HG03060 (cell line): ENCODE measurements around the gene MYCN.
"Not testable (repeated sequence)": the region's sequence is repeated elsewhere in the genome, so short reads cannot be mapped to it uniquely, and the experiment has no call there.

ENCODE experiments used
- ATAC-seq: cut with Tn5 transposase; IDR thresholded peaks from one replicate; pipeline ENCODE4 v1.9.1; 2021; ENCODE audit warnings: low read depth, moderate number of reproducible peaks; ENCODE audit not compliant: unreplicated experiment

Gene MYCN

GRCh38 chr2:15942711-15943345, 2.5 kb downstream of the MYCN start:
- ATAC-seq, result no peak

GRCh38 chr2:15943378-15944280, 3.3 kb downstream of the MYCN start:
- no peak for ATAC-seq

DNA sequence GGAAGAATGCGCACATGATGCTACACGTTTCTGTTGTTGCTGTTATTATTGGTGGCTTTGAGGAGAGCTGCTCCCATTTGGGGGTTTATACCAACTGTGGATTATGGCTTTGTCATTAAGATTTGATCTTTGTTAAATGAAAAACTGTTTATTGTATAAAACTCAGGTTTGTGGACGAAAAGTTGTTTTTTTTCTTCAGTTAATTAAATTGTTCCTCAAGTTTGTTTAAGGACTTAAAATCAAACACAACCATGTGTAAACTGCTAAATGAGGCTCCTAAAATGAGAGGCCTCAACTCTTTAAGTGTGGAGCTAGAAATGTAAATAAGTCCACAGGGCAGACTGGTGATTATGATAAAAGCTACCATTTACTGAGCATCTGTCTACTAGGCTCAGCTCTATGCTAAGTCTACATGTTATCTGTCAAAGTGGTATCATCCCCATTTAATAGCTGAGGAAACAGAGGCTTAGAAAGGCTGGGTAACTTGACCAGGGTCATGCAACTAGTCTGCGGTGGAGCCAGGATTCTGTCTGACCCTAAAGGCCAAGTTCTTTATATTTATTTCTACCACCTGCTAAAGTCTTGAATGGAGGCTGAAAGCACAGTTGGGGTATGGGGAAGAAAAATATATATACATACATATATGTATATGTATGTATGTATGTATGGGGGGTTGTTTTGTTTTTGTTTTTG, 4.1 kb downstream of the MYCN start:
- ATAC-seq, result no peak

DNA sequence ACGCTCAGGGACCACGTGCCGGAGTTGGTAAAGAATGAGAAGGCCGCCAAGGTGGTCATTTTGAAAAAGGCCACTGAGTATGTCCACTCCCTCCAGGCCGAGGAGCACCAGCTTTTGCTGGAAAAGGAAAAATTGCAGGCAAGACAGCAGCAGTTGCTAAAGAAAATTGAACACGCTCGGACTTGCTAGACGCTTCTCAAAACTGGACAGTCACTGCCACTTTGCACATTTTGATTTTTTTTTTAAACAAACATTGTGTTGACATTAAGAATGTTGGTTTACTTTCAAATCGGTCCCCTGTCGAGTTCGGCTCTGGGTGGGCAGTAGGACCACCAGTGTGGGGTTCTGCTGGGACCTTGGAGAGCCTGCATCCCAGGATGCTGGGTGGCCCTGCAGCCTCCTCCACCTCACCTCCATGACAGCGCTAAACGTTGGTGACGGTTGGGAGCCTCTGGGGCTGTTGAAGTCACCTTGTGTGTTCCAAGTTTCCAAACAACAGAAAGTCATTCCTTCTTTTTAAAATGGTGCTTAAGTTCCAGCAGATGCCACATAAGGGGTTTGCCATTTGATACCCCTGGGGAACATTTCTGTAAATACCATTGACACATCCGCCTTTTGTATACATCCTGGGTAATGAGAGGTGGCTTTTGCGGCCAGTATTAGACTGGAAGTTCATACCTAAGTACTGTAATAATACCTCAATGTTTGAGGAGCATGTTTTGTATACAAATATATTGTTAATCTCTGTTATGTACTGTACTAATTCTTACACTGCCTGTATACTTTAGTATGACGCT, 5.8 kb downstream of the MYCN start:
- ATAC-seq, result no peak

- ATAC-seq, result no peak
These were observed 6.6 kb downstream of the MYCN start for GRCh38 chr2:15946983-15947382.

- no peak for ATAC-seq
These were observed 7.1 kb downstream of the MYCN start for GRCh38 chr2:15947431-15947830.

- ATAC-seq, result no peak
These were observed 8.3 kb downstream of the MYCN start for GRCh38 chr2:15948704-15948957.

- no peak for ATAC-seq
These were observed 8.8 kb downstream of the MYCN start for GRCh38 chr2:15949126-15949525.

DNA sequence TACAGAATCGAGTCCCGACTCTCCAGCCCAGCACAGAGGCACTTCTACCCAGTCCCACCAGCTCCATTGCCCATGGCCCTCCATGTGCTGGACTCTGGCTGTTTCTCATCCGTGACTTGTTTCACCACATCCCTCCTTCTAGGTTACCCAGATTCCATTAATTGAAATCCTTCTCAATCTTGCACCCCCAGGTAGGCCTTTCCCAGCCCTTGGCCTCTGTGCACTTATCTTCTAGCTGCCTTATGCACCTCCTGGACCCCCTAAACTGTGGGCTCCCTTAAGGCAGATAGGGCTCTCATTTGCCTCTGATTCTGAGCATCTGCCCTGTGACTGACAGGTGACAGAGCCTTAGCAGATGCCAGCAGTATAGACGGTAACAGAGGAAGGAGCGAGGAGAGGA, 9.2 kb downstream of the MYCN start:
- no peak for ATAC-seq

DNA sequence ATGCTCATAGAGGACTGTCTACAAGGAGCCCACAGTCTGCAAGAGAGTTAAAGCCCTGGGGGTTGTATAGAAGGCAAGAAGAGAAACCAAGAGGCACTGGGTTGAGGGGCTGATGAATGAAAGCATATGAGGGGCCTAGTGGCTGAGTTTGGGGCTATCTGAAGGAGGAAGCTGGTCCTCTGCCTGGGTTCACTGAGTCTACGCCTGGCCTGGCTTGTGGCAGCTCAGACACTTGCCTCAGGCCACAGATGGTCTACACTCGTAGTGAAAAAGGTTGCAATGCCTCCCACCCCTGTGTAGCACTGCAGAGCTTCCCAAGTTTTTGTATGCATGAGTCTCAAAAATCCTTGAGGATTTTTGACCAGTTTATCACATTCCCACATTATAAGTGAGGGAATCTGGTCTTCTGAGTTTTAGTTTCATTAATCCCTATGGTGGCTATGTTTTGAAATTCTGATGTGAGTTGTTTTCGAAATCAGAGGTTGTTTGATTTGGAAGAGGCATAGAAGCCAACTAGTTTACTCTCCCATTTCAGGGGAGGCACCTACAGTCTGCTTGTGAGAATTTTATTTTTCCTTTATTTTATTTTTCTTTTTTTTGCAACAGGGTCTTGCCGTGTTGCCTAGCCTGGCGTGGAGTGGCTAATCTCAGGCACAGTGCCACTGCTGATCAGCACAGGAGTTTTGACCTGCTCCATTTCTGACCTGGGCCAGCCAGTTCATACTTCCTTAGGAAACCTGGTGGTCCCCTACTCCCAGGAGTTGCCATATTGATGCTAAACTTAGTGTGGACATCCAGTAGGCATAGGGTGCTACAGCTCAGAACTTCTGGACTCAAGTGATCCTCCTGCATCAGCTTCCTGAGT, 10.0 kb downstream of the MYCN start:
- ATAC-seq, result no peak

DNA sequence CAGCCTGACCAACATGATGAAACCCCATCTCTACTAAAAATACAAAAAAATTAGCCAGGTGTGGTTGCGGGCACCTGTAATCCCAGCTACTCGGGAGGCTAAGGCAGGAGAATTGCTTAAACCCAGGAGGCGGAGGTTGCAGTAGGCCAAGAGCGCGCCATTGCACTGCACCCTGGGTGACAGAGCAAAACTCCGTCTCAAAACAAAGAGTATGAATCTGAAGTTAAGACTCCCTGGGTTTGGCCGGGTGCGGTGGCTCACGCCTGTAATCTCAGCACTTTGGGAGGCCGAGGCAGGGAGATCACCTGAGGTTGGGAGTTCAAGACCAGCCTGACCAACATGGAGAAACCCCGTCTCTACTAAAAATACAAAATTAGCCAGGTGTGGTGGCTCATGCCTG, 11.6 kb downstream of the MYCN start:
- ATAC-seq, result not testable (repeated sequence)

- no peak for ATAC-seq
These were observed 12.2 kb downstream of the MYCN start for GRCh38 chr2:15952451-15953146.

DNA sequence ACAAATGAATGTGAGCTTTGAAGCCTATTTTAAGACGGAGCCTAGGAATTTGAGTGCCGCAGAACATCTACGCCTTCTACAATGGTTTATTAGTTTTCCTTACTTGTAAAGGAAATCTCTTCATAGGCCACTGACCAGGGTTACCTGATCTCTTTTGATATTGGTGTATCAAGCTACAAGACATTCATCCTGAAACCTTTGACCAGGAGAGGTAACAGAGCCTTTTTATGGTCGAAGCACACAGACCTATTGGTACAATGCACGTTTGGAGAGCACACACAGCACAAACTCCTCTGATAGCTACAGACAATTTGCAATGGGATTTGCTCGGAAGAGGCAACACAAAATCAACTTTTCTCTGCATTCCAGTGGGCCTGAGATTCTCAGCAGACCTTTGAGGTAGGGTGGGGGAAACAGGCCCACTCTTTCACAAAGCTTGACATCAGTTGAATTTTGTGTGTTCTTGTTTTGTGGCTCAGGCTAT, 12.8 kb downstream of the MYCN start:
- ATAC-seq, result no peak

DNA sequence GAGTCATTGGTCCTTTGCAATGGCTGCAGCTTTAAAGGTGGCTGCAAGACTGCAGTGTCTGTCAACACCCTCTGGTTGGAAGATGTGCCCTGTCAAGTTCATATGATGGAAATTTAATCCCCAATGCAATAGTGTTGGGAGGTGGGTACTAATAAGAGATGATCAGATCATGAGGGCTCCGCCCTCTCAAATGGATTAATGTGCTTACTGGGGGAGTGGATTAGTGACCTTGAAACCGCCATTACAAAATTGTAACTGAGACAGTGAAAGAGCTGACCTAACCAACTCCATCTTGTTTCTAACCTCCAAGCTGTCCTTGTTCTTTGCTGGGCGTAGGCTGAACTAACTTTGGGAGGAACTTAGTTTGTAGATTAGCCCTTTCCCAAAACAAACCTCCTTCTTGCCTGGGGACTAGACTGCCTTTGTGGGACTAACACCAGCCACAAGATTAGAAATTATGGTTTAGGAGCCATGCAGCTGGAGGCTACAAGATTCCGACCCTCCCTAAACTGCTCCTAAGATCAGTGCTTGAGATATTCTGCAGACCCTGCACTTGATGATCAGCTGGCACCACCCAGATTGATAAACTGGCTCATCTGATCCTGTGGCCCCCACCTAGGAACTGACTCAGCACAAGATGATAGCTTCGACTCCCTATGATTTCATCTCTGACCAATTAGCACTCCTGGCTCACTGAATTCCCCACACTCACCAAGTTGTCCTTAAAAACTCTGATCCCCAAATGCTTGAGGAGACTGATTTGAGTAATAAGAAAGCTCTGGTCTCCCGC, 13.7 kb downstream of the MYCN start:
- ATAC-seq, result no peak

GRCh38 chr2:15954761-15955160, 14.4 kb downstream of the MYCN start:
- no peak for ATAC-seq

DNA sequence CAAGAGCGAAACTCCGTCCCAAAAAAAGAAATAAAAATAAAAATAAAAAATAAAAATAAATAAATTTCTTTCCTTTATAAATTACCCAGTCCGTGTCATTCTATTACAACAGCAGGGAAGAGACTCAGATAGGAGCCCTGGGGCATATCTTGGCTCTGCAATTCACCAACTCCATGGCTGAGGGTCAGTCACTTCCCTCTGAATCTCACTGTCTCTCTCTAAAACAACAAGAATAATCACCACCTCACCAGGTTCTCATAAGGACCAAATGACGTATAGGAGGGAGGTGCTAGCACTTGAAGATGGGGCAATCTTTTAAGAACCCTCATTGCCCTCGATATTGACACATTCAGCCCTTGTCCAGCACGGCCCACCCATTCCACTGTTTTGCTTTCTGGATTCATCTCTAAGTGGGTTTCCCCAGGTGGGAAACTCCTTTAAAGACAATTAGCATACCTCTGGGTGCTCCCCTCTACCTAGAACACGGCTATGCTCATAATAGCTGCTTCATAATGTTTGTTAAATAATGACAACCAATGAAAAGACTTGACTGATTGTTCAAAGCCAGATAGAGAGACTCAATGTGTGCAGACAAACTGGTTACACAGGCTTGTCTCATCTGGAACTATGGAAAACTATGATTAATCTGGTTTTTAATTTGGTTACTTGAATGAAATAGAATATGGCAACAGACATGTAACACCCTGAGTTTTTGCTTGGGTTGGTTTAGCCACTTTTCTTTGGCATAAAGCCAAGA, 15.1 kb downstream of the MYCN start:
- no peak for ATAC-seq

DNA sequence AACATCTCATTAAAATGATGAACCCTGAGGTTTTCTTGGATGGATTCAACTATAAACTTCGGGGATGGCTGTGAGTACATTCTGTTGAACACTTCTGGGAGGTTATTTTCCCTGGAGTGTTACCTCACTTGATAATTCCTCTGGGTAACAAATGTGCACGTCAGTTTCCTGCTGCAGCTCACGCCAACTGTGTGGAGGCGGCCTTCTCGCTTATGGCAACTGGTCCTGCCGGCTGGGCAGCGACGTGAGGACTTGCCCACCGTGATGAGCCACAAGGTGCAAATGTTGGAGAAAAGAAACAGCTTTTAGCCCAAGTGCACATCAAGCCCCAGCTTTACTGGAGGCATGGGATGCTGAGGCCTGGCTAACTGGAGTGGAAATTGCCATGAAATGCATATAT, 15.9 kb downstream of the MYCN start:
- ATAC-seq, result no peak
